HG03045 (cell line): ENCODE results near the gene CDC14B.
"Not testable (repeated sequence)": the region's sequence is repeated elsewhere in the genome, so short reads cannot be mapped to it uniquely, and the experiment has no call there.

Experiments used
- ATAC-seq: cut with Tn5 transposase; IDR thresholded peaks from one replicate; pipeline ENCODE4 v1.9.1; 2021; ENCODE audit warnings: mild to moderate bottlenecking, moderate library complexity; ENCODE audit not compliant: unreplicated experiment

CDC14B gene

GRCh38 chr9:96551403-96551802 lies 68.2 kb downstream of the CDC14B start:
- no peak for ATAC-seq

GRCh38 chr9:96550659-96551058 lies 69.0 kb downstream of the CDC14B start:
- ATAC-seq = no peak

GRCh38 chr9:96543131-96543530 lies 76.5 kb downstream of the CDC14B start:
- ATAC-seq = not testable (repeated sequence)

GRCh38 chr9:96540106-96540505 lies 79.5 kb downstream of the CDC14B start:
- no peak for ATAC-seq

- ATAC-seq = no peak
These were observed 87.5 kb downstream of the CDC14B start for GRCh38 chr9:96532173-96532572.

GRCh38 chr9:96524764-96525163 lies 94.9 kb downstream of the CDC14B start:
- ATAC-seq = no peak

- ATAC-seq = no peak
These were observed 95.6 kb downstream of the CDC14B start for GRCh38 chr9:96524045-96524444.

- ATAC-seq = no peak
These were observed 96.3 kb downstream of the CDC14B start for GRCh38 chr9:96523374-96523773.

GRCh38 chr9:96522366-96522765 lies 97.3 kb downstream of the CDC14B start:
- ATAC-seq = no peak

- no peak for ATAC-seq
These were observed 99.9 kb downstream of the CDC14B start for GRCh38 chr9:96519787-96520186.

- no peak for ATAC-seq
These were observed 100.5 kb downstream of the CDC14B start for GRCh38 chr9:96519095-96519494.

GRCh38 chr9:96515621-96516470 lies 103.8 kb downstream of the CDC14B start:
- ATAC-seq = no peak

- no peak for ATAC-seq
These were observed 104.9 kb downstream of the CDC14B start for GRCh38 chr9:96514800-96515158.

- no peak for ATAC-seq
These were observed 105.4 kb downstream of the CDC14B start for GRCh38 chr9:96514108-96514799.

GRCh38 chr9:96513622-96514021 lies 106.0 kb downstream of the CDC14B start:
- ATAC-seq = no peak

- no peak for ATAC-seq
These were observed 107.4 kb downstream of the CDC14B start for GRCh38 chr9:96512240-96512639.

GRCh38 chr9:96510258-96510657 lies 109.4 kb downstream of the CDC14B start:
- ATAC-seq = no peak

- no peak for ATAC-seq
These were observed 109.8 kb downstream of the CDC14B start for GRCh38 chr9:96509848-96510247.

- ATAC-seq = no peak
These were observed 110.6 kb downstream of the CDC14B start for GRCh38 chr9:96509026-96509425.

GRCh38 chr9:96508227-96508940 lies 111.3 kb downstream of the CDC14B start:
- no peak for ATAC-seq

GRCh38 chr9:96505316-96505991 lies 114.2 kb downstream of the CDC14B start:
- ATAC-seq = no peak
